ENCODE measurements around the gene HIBADH.
"Not testable (repeated sequence)": the region's sequence is repeated elsewhere in the genome, so short reads cannot be mapped to it uniquely, and the experiment has no call there.

The HIBADH gene

GRCh38 chr7:27678617-27679260 is 16.1 kb upstream of the HIBADH start:
- DNase-seq (ENCODE audit: low spot score): no peak

DNA sequence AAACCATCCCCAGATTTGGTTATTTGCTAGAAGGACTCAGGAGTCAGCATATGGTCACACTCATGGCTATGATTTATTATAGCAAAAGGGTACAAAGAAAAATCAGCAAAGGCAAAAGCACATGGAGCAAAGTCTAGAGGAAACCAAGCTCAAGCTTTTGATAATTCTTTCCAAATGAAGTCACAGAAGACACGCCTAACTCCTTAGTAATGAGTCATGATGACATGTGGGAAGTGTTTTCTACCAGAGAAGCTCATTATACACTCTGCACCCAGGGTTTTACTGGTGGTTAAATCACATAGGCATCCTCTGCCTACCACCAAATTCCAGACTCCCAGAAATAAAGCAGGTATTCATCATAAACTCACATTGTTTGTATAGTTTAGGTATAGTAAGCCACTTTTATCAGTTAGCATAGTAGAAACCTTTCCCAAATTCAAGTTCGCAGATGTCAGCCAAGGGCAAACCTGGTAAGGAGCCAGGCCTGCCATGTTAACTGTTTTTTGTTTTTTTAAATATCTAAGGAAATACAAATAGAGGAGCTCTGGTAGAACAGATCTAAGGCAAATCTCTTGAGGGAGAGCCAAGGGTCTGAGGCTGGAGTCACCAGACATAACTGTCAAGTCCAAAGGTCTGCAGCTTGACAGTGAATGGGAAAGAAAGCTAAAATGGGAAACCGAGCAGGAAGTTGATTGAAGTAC is 15.4 kb upstream of the HIBADH start:
- DNase-seq (ENCODE audit: low spot score): peak; percentile 59

DNA sequence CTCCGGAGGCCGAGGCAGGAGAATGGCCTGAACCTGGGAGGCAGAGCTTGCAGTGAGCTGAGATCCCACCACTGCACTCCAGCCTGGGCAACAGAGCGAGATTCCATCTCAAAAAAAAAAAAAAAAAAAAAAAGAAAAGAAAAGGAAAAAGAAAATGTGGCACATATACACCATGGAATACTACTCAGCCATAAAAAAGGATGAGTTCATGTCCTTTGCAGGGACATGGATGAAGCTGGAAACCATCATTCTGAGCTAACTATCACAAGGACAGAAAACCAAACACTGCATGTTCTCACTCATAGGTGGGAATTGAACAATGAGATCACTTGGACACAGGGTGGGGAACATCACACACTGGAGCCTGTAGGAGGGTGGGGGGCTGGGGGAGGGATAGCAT is 11.4 kb upstream of the HIBADH start:
- not testable (repeated sequence) for DNase-seq (ENCODE audit: low spot score)

- DNase-seq (ENCODE audit: low spot score): no peak
Measured at GRCh38 chr7:27671675-27672074, 9.0 kb upstream of the HIBADH start.

GRCh38 chr7:27670676-27671075 is 8.0 kb upstream of the HIBADH start:
- DNase-seq (ENCODE audit: low spot score): no peak

DNA sequence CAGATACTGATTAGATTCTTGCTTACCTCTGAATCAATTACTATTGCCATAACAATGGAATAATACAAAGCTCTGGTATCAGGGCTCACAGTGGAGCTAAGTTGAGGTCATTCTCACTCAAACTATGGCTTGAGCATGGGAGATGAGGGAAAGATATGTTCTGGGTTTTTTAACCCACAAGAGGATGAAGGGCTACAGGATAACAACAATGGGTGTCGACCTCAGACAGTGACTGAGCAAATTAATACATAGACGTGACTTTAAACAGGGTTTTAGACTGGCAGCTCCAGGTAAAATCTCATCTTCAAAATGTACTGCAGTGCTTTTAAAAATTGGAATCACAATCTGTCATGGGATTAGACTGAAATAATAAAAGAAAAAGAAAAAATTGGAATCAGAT is 7.5 kb upstream of the HIBADH start:
- no peak for DNase-seq (ENCODE audit: low spot score)

DNA sequence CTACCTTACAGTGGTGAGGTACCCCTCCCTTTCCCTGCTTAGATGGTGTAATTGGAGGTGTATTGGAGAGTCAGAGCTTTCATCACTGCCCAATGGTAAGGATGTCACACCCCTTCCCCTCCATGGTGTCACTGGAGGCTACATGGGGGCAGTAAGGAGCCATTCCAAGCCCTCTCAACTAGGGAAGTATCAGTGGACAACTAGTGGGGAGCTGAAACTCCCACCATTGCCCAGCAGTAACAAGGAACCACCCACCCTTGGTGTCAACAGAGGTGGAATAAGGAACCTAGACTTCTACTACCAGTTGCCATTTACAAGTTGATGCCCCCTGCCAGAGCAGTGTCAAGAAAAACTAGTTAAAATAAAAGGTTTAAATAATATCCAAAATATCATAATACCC is 2.8 kb upstream of the HIBADH start:
- DNase-seq (ENCODE audit: low spot score): no peak

DNA sequence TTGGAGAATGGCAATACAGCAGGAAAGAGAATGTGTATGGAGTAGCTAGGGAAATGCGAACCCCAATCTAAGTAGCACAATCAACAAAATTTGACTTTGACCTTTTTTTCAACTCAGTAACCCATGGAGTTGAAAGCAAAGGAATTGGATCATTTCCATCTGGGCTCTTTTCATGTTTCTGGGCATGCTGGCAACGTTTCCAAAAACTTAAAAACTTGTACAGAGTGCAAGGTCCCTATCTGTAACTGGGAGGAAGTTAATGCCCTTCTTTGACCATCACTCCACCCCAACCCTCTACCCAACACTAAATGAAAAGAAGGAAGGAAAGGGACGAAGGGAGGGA is 1.3 kb upstream of the HIBADH start:
- DNase-seq (ENCODE audit: low spot score): no peak

DNA sequence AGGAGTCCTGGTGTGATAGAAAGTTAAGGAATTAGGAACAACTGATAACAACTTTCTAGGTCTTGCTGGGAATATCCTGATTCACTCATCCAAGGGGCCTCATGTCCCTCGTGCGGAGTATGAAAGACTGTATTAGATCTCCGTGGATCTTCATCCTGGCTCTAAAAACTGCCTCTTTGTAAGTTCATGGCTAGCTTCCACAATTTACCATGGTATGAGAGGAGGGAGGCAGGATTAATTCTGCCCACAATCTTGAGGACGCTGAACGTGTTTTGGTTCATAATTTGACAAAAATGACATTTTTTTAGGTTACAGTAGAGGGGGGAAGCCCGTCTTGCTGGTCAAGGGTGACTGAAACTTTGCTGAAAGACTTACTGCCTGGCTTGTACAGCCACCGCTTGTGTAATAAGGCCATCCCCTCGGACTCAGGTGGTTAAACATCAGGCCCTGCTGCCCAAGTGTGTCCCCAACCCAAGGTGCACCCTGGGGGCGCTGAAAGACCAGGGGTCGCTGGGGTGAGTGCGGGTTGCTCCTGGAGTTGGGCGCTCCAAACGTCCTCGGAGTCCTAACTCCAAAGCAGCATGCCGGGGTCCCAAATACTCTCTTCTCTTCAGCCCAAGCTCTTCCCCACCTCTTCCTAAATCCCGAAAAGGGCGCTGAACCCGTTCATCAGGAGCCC is 733 bp downstream of the HIBADH start:
- peak; percentile 49 for DNase-seq (ENCODE audit: low spot score)

GRCh38 chr7:27656724-27657123 is 6.0 kb downstream of the HIBADH start:
- DNase-seq (ENCODE audit: low spot score): no peak

DNA sequence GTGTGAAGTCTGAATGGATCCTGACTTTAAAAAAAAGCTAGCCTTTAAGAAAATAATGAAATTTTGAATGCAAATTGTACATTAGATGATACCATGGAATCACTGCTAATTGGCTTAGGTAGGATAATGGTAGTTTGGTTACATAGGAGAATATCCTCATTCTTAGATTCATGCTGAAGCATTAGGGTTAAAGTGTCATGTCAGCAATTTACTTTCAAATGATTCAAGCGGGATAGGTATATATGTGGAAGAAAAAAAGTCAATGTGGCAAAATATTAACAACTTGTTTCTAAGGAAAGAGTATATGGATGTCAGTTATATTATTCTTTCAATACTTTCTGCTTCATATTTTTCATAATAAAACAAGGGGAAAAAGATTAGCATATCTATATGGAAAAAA is 7.5 kb downstream of the HIBADH start:
- no peak for DNase-seq (ENCODE audit: low spot score)

GRCh38 chr7:27652518-27652917 is 10.2 kb downstream of the HIBADH start:
- DNase-seq (ENCODE audit: low spot score): no peak

DNA sequence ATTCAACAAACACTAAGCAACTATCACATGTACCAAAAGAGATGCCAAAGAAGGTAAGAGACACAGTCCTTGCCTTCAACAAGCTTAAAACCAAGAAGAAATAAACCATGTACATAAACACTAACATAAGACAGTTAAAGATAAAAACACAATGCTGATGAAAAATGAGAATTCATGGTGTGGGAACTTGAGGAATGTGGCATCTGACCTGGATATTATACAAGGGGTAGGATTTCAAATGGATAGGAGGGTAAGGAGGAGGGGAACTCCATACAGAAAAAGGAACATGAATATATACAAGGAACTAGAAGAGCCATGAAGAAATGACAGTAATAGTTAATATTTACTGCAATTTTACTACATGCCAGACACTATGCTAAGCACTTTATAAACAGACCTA is 11.0 kb downstream of the HIBADH start:
- no peak for DNase-seq (ENCODE audit: low spot score)

GRCh38 chr7:27650283-27650682 is 12.4 kb downstream of the HIBADH start:
- DNase-seq (ENCODE audit: low spot score): no peak

DNA sequence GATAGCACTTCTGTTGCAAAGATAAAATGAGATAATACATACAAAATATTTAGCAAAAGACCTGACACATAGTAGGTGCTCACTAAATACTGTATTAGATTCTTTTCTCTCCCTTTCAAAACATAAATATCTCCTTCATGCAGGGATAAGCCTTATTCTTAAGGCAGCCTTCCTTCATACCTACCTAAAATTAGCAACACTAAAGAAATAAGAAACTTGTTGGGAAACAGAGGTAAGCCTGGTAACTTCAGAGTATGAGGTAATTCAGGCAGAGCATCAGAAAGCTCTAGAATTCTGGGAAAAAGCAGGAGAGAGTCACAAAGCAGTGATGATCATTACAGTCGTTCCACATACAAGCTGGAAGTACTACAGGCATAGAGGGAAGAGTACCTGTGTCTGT is 15.2 kb downstream of the HIBADH start:
- DNase-seq (ENCODE audit: low spot score): no peak

DNA sequence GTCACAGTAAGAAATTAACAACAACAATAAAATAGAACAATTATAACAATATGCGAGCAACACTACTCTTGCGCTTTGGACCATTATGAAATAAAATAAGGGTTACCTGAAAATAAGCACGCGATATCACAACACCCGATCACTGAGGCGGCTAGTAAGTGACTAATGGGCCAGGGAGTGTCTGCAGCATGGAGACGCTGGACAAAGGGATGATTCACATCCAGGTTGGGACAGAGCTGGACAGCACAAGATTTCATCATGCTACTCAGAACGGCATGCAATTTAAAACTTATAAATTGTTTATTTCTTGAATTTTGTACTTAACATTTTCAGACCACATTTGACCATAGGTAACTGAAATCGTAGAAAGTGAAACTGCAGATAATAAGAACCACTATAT is 15.6 kb downstream of the HIBADH start:
- DNase-seq (ENCODE audit: low spot score): no peak

GRCh38 chr7:27642271-27642670 is 20.4 kb downstream of the HIBADH start:
- DNase-seq (ENCODE audit: low spot score): no peak

- DNase-seq (ENCODE audit: low spot score): no peak
Measured at GRCh38 chr7:27641581-27642230, 21.0 kb downstream of the HIBADH start.

GRCh38 chr7:27640884-27641574 is 21.7 kb downstream of the HIBADH start:
- DNase-seq (ENCODE audit: low spot score): peak; percentile 23

DNA sequence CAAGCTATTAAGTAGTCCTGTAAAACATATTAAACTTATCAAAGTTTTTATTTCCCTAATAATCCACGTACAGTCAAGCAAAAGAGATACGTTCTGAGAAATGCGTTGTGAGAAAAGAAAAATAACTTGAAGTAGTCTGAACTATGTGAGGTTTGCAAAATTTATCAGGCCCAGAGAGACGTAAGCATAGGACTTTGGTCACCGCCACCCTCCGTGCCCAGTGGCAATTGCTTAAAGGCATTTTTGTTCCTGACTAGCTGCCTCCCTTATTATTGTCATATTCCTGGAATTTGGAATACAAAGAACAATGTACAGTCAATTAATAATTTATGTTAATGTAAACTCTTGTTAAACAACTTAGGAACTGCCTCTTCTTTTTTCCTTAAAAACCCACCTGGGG is 22.8 kb downstream of the HIBADH start:
- DNase-seq (ENCODE audit: low spot score): no peak

GRCh38 chr7:27639048-27639447 is 23.6 kb downstream of the HIBADH start:
- DNase-seq (ENCODE audit: low spot score): not testable (repeated sequence)

GRCh38 chr7:27636326-27637006 is 26.2 kb downstream of the HIBADH start:
- DNase-seq (ENCODE audit: low spot score): no peak
